ENCODE data around the gene ANKRD23. TPM values are rescaled to one million over a fixed set of nuclear protein-coding genes. Genes with fewer than 3 reads are reported as not detected.
A peak's percentile ranks its signal among the peaks of the same experiment; 100 is the strongest.

Gene ANKRD23
- total and polyA plus RNA-seq, 2 of the 8 experiments (the other 6 are each of a cell fraction or from before 2014, with no cell fraction given) = 3.4 to 3.5 TPM

- no peak overlapping the region for H4K91ac ChIP-seq (replicated peaks; ENCODE audit: insufficient read length, low read length)
- H2BK5ac ChIP-seq (ENCODE audit: low read depth, low read length) = peak overlapping the region; percentile 64; the same call in 1 of the 2 replicates
- H3K23me2 ChIP-seq (ENCODE audit: low read depth, low read length) = peaks cover 2% of the 10 kb centered on the region; the same call in 1 of the 2 replicates
- H3K4ac ChIP-seq (replicated peaks; ENCODE audit: insufficient read length, low read depth, low read length) = no peak overlapping the region
- H2BK120ac ChIP-seq (replicated peaks; ENCODE audit: low read depth, low read length) = no peak overlapping the region
- peak overlapping the region; percentile 87; the same call in 1 of the 2 replicates for H2BK12ac ChIP-seq (ENCODE audit: low read depth, low read length)
- no peaks in the 10 kb centered on the region for H3K79me1 ChIP-seq (ENCODE audit: low read depth, low read length)
- 80% methylated on average over 3 of the region's 6 CpGs; no CpG with 5 or more reads in 1 of the 2 experiments for WGBS, 2 experiments (ENCODE audit: extremely low coverage in 1 of 2, insufficient coverage in 1 of 2, insufficient read length in 1 of 2, insufficient replicate concordance in 2 of 2, low coverage in 1 of 2, low lambda C conversion rate in 2 of 2, missing lambda C conversion rate in 1 of 2)
- H3K18ac ChIP-seq (ENCODE audit: extremely low read depth, low read length) = no peak overlapping the region
- no peak overlapping the region for H3K56ac ChIP-seq (replicated peaks; ENCODE audit: insufficient read length, low read depth, low read length)
- H3K14ac ChIP-seq (ENCODE audit: insufficient read length) = no peak overlapping the region
- no peaks in the 10 kb centered on the region for H4K20me1 ChIP-seq (replicated peaks in 1 of 2; ENCODE audit: control insufficient read depth in 1 of 2, insufficient read depth in 2 of 2, low read length in 2 of 2)
- H2BK15ac ChIP-seq (ENCODE audit: low read length) = peak overlapping the region; percentile 31; the same call in 1 of the 2 replicates
- no peaks in the 10 kb centered on the region for H3K9me3 ChIP-seq (ENCODE audit: insufficient read depth in 2 of 2, low read depth in 1 of 2, low read length in 1 of 2)
- no peak overlapping the region for H2AK5ac ChIP-seq (ENCODE audit: low read depth, low read length)
- H3K4me1 ChIP-seq (replicated peaks in 1 of 4; ENCODE audit: control insufficient read depth in 3 of 4, insufficient read depth in 4 of 4, low read length in 3 of 4) = peaks cover 11 to 40% (median 30%) of the 10 kb centered on the region in 4 experiments
- no peak overlapping the region for H2AFZ ChIP-seq (ENCODE audit: low read length)
- FAIRE-seq (no peak), DNase-seq (ENCODE audit: low read depth in 1 of 2, low spot score in 2 of 2) (no peak)
- no peak overlapping the region; a peak in 1 of 4 replicates for H3K4me2 ChIP-seq (ENCODE audit: insufficient read depth in 1 of 2, low read depth in 2 of 2, low read length in 2 of 2)
- H3K23ac ChIP-seq (ENCODE audit: insufficient read length) = no peak overlapping the region
- no peaks in the 10 kb centered on the region for H3K79me2 ChIP-seq (ENCODE audit: control insufficient read depth in 1 of 2, insufficient read depth in 2 of 2, low read length in 2 of 2)
- H3K27ac ChIP-seq (ENCODE audit: low read depth, low read length) = no peak overlapping the region
- no peak overlapping the region for H3K9ac ChIP-seq (replicated peaks in 1 of 4; ENCODE audit: extremely low read depth in 1 of 4, low read depth in 3 of 4, low read length in 3 of 4)
- POLR2A ChIA-PET (ENCODE audit: partially characterized antibody) = interaction anchor here (0.6 to 2.8 kb wide), 4 partner anchors 8 to 105 kb away, joined by 3 to 9 read pairs (median 4); no protein-coding TSS in a partner anchor
- H4K5ac ChIP-seq (ENCODE audit: insufficient read length, low read depth, low read length) = no peak overlapping the region
- CTCF ChIA-PET (ENCODE audit: partially characterized antibody) = interaction anchor here (1.6 to 8.1 kb wide), 5 partner anchors 9 to 51 kb away, joined by 3 to 48 read pairs (median 11); partner anchors contain the start of gene ANKRD39
- H2BK20ac ChIP-seq (ENCODE audit: low read length) = no peak overlapping the region
- no peak overlapping the region for H3K4me3 ChIP-seq (ENCODE audit: extremely low read depth in 1 of 4, insufficient read depth in 2 of 4, low read depth in 3 of 4, low read length in 4 of 4)
- no peaks in the 10 kb centered on the region for H3K27me3 ChIP-seq (replicated peaks in 1 of 4; ENCODE audit: control insufficient read depth in 3 of 4, extremely low read depth in 1 of 4, insufficient read depth in 3 of 4, low read length in 3 of 4)
- no peak overlapping the region for H4K8ac ChIP-seq (ENCODE audit: extremely low read depth, insufficient read depth, low read length)
- no peaks in the 10 kb centered on the region for H3K36me3 ChIP-seq (ENCODE audit: control insufficient read depth in 2 of 4, insufficient read depth in 4 of 4, low read length in 3 of 4)
These were observed 33.2 kb upstream of the ANKRD23 start for GRCh38 chr2:96877042-96877451.

All from H1 (cell line).